GM12872 (cell line): ENCODE measurements around the gene SERAC1.

Experiments used
- CTCF ChIP-seq: IDR thresholded peaks from 3 replicates; pipeline ENCODE4 v1.5.1; 2011; ENCODE audit warnings: low read depth, mild to moderate bottlenecking, low read length, moderate library complexity; ENCODE audit not compliant: insufficient read depth

Gene SERAC1

GRCh38 chr6:158174514-158174913 is 6.5 kb upstream of the SERAC1 start:
- TF ChIP-seq CTCF = no peak

GRCh38 chr6:158174024-158174423 is 6.0 kb upstream of the SERAC1 start:
- no peak for TF ChIP-seq CTCF

GRCh38 chr6:158172001-158172400 is 3.9 kb upstream of the SERAC1 start:
- TF ChIP-seq CTCF = no peak

GRCh38 chr6:158170656-158171081 is 2.6 kb upstream of the SERAC1 start:
- TF ChIP-seq CTCF = no peak

GRCh38 chr6:158165919-158166416 is 2.1 kb downstream of the SERAC1 start:
- no peak for TF ChIP-seq CTCF

- TF ChIP-seq CTCF = no peak
Measured at GRCh38 chr6:158164579-158165170, 3.4 kb downstream of the SERAC1 start.

- no peak for TF ChIP-seq CTCF
Measured at GRCh38 chr6:158161566-158162254, 6.4 kb downstream of the SERAC1 start.
